GM10248 (cell line): ENCODE measurements around the gene OVOL2.

Experiments
- CTCF ChIA-PET: fragments of 300-600 bp; sonication (Branson Sonifier 250); formaldehyde crosslinking; extraction: SDS; loops from one replicate; lab custom pipeline; 2021; ENCODE audit warnings: antibody characterized with exemption; lab: Yijun Ruan, JAX
- POLR2A ChIA-PET: fragments of 350-650 bp; sonication (Branson Sonifier 250); formaldehyde crosslinking; extraction: SDS; loops from one replicate; lab custom pipeline; 2020; ENCODE audit warnings: antibody characterized with exemption; lab: Yijun Ruan, JAX
- DNase-seq: peaks from one replicate; pipeline ENCODE4 v3.0.0; 2012; ENCODE audit errors: extremely low spot score
- TF ChIP-seq, protein P1 (sequence below): IDR thresholded peaks from 2 replicates; pipeline ENCODE4 v1.5.1; 2012; ENCODE audit warnings: mild to moderate bottlenecking, low read depth; ENCODE audit errors: extremely low read depth, missing control alignments, control extremely low read depth

OVOL2 gene

DNA sequence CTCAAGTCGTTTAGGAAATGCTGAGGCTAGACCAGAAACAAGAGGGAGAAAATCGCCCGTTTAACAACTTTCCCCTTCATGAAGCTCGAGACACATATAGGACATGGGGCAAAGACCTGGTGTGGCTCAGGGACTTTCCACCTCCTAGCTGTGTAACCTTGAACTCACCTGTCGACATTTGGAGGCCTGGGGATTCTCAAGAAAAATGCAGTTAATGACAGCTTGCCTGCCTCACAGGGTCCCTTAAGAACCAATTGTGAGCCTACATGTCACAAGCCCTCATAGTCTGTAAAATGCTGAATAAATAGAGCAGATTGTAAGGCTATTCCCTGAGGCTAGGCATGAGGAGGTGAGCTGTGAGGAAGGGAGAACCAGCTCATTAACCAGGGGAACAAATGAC, 53.8 kb downstream of the OVOL2 start:
- CTCF ChIA-PET = interaction anchor here (0.9 to 3.5 kb wide), 13 partner anchors 8 to 505 kb away, joined by 3 to 19 read pairs (median 4); no protein-coding TSS in a partner anchor
- peak; percentile 37 for DNase-seq
- TF ChIP-seq, protein P1, sequence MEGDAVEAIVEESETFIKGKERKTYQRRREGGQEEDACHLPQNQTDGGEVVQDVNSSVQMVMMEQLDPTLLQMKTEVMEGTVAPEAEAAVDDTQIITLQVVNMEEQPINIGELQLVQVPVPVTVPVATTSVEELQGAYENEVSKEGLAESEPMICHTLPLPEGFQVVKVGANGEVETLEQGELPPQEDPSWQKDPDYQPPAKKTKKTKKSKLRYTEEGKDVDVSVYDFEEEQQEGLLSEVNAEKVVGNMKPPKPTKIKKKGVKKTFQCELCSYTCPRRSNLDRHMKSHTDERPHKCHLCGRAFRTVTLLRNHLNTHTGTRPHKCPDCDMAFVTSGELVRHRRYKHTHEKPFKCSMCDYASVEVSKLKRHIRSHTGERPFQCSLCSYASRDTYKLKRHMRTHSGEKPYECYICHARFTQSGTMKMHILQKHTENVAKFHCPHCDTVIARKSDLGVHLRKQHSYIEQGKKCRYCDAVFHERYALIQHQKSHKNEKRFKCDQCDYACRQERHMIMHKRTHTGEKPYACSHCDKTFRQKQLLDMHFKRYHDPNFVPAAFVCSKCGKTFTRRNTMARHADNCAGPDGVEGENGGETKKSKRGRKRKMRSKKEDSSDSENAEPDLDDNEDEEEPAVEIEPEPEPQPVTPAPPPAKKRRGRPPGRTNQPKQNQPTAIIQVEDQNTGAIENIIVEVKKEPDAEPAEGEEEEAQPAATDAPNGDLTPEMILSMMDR = no peak
- POLR2A ChIA-PET = interaction anchor here (1.2 kb wide), 1 partner anchor 36 kb away, joined by 4 read pairs; the partner anchor contains the start of genes MGME1 and SNX5

GRCh38 chr20:18001131-18001921, 56.4 kb downstream of the OVOL2 start:
- TF ChIP-seq, protein P1 = no peak
- ChIA-PET CTCF (interaction anchor here (1.5 kb wide), 1 partner anchor 319 kb away, joined by 4 read pairs; the partner anchor contains the start of gene RRBP1), POLR2A (no interaction called here)
- DNase-seq = no peak

GRCh38 chr20:17999566-17999965, 58.1 kb downstream of the OVOL2 start:
- no peak for DNase-seq
- TF ChIP-seq, protein P1 = no peak
- POLR2A ChIA-PET = no interaction called here
- CTCF ChIA-PET = interaction anchor here (1.3 to 1.7 kb wide), 5 partner anchors 15 to 495 kb away, joined by 3 to 11 read pairs (median 5); partner anchors contain the start of gene RRBP1

DNA sequence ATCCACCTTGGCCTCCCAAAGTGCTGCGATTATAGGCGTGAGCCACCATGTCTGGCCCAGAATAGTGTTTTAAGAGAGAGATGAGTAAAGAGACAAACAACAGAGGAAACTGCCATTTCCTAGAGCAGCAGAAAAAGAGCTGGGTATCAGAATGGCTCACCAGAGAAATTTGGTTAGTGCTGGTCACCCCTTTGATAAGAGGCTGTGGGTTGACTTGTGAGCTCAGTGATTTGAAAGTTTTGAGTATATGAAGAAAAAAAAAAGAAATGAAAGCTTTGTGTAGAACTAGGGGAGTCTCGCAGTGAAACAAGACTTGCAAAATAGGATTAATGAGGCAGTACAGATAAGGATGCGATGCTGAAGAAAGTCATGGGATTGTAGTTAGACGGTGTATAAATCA, 59.3 kb downstream of the OVOL2 start:
- DNase-seq = no peak
- TF ChIP-seq, protein P1 = no peak
- ChIA-PET CTCF (interaction anchor here (0.9 to 1.7 kb wide), 8 partner anchors 11 to 494 kb away, joined by 3 to 11 read pairs (median 4); partner anchors contain the start of genes DSTN and RRBP1), POLR2A (no interaction called here)

DNA sequence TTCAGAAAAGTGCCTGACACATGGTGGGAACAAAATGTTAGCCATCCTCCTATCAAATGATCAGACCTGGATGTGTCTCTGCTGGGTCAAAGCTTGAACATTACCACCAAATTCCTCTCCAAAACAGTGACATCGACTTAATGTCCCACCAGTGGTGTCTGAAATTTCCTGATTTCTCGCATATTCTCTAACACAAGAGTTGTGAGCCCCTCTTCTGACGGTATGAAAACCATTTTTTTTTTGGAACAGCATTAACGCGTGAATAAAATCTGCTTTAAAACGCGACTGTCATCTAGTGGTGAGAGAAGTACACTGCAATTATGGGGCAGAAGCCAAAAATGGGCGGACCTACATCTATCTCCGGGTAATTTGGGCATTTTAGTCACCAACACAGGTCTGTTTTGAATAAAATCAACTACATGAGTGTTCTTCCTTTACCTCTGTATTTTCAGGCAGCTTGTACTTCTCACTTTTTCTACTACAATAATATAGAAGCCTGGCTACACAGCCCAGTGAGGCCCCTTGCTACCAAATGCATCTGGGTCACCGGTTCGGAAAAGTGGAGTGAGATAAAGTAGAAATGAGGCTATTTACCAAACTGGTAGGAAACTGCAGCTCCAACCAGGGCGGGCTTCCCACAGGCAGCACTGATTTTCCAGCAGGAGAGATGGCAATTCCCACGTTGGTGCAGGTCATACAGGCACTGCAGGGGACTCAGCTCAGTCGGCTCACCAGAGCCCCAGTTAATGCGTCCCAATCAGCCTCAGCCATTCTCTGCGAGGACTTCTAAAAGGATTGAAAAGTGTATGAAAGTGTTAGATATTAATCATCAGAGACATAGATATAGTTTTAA, 61.5 kb downstream of the OVOL2 start:
- CTCF ChIA-PET = interaction anchor here (0.7 to 2.8 kb wide), 28 partner anchors 9 to 491 kb away, joined by 3 to 21 read pairs (median 5); partner anchors contain the start of gene RRBP1
- TF ChIP-seq, protein P1 = peak; percentile 91
- POLR2A ChIA-PET = interaction anchor here (1.2 kb wide), 1 partner anchor 315 kb away, joined by 4 read pairs; no protein-coding TSS in a partner anchor
- peak; percentile 58 for DNase-seq

GRCh38 chr20:17993546-17993945, 64.2 kb downstream of the OVOL2 start:
- TF ChIP-seq, protein P1 = no peak
- ChIA-PET POLR2A (no interaction called here), CTCF (interaction anchor here (1.1 to 1.8 kb wide), 5 partner anchors 11 to 488 kb away, joined by 3 to 6 read pairs (median 3); no protein-coding TSS in a partner anchor)
- DNase-seq = no peak
